Natural killer cell treated with Interleukin-12 subunit alpha and Interleukin-12 subunit beta and Interleukin-15 and Interleukin-18, amount 100 ng/mL, for 72 hours (primary cell): ENCODE data around the gene SEPHS1. TPM values are rescaled to one million over a fixed set of nuclear protein-coding genes. Genes with fewer than 3 reads are reported as not detected.
A peak's percentile ranks its signal among the peaks of the same experiment; 100 is the strongest.
"Not testable (repeated sequence)": the region's sequence is repeated elsewhere in the genome, so short reads cannot be mapped to it uniquely, and the experiment has no call there.

Experiments used
- ATAC-seq, 2 donors: fragments of 150-1000 bp; cut with Tn5 transposase in 1 of 2; sonication (Bioruptor Pico), chemical (Tn5 transposase) in 1 of 2; 2 replicates each; pipeline ENCODE4 v1.10.0; 2021
- DNase-seq: peaks from one replicate; pipeline ENCODE4 v3.0.0; 2022; ENCODE audit warnings: low spot score
- H3K27ac Mint-ChIP-seq, 2 donors: 1 replicate in 1 of 2; 2 replicates in 1 of 2; pipeline ENCODE4 v1.8.0; 2022; ENCODE audit warnings: mixed read lengths in 2 of 2, mild to moderate bottlenecking in 1 of 2, moderate library complexity in 1 of 2
- H3K27me3 Mint-ChIP-seq, 2 donors: 1 replicate in 1 of 2; 2 replicates in 1 of 2; pipeline ENCODE4 v1.8.0; 2022; ENCODE audit warnings: mixed read lengths in 2 of 2
- H3K36me3 Mint-ChIP-seq: one replicate; pipeline ENCODE4 v1.8.0; 2022; ENCODE audit warnings: mixed read lengths
- H3K4me1 Mint-ChIP-seq, 2 donors: 1 replicate in 1 of 2; 2 replicates in 1 of 2; pipeline ENCODE4 v1.8.0; 2022; ENCODE audit warnings: low read depth in 2 of 2, mixed read lengths in 2 of 2, mild to moderate bottlenecking in 1 of 2
- H3K4me3 Mint-ChIP-seq: one replicate; pipeline ENCODE4 v1.8.0; 2022; ENCODE audit warnings: mixed read lengths
- H3K9me3 Mint-ChIP-seq: 2 replicates; pipeline ENCODE4 v1.8.0; 2022; ENCODE audit warnings: mixed read lengths
- total RNA-seq, 2 donors: library from RNA; stranded (reverse); gene quantifications; one replicate each; pipeline ENCODE4 v1.2.3, GENCODE V29; 2022

SEPHS1 gene
- total RNA-seq, 2 donors from 2014 or later: 37.8 to 62.4 TPM

- not testable (repeated sequence) for ATAC-seq, H3K27me3 Mint-ChIP-seq, DNase-seq, H3K27ac Mint-ChIP-seq, H3K4me3 Mint-ChIP-seq, H3K4me1 Mint-ChIP-seq, H3K36me3 Mint-ChIP-seq, H3K9me3 Mint-ChIP-seq
Observed at GRCh38 chr10:13276146-13276545, 71.9 kb downstream of the SEPHS1 start.

- DNase-seq: no peak
- peaks cover 0 to 2% of the 10 kb centered on the region in 2 donors for H3K27me3 Mint-ChIP-seq
- H3K4me3 Mint-ChIP-seq: no peak overlapping the region
- no peak for ATAC-seq
- peaks cover 0 to 6% of the 10 kb centered on the region in 2 donors for H3K4me1 Mint-ChIP-seq
- H3K36me3 Mint-ChIP-seq: no peaks in the 10 kb centered on the region
- no peak overlapping the region for H3K27ac Mint-ChIP-seq
- no peaks in the 10 kb centered on the region for H3K9me3 Mint-ChIP-seq
Observed at GRCh38 chr10:13272164-13272571, 75.9 kb downstream of the SEPHS1 start.

- Mint-ChIP-seq H3K4me1 (peaks cover 0 to 6% of the 10 kb centered on the region in 2 donors), H3K27me3 (peaks cover 0 to 2% of the 10 kb centered on the region in 2 donors), H3K4me3 (no peak overlapping the region), H3K36me3 (no peaks in the 10 kb centered on the region), H3K9me3 (no peaks in the 10 kb centered on the region), H3K27ac (no peak overlapping the region)
- DNase-seq: no peak
- ATAC-seq: peak; percentile 56 to 57
Observed at GRCh38 chr10:13271552-13272163, 76.4 kb downstream of the SEPHS1 start.

GRCh38 chr10:13270877-13271551 is 77.1 kb downstream of the SEPHS1 start:
- no peaks in the 10 kb centered on the region for H3K36me3 Mint-ChIP-seq
- H3K9me3 Mint-ChIP-seq: no peaks in the 10 kb centered on the region
- H3K27me3 Mint-ChIP-seq: peaks cover 4% of the 10 kb centered on the region in 2 donors
- DNase-seq (no peak), ATAC-seq (no peak)
- H3K27ac Mint-ChIP-seq: no peak overlapping the region
- no peak overlapping the region for H3K4me3 Mint-ChIP-seq
- peaks cover 0 to 6% of the 10 kb centered on the region in 2 donors for H3K4me1 Mint-ChIP-seq

GRCh38 chr10:13268841-13269240 is 79.3 kb downstream of the SEPHS1 start:
- no peaks in the 10 kb centered on the region for H3K9me3 Mint-ChIP-seq
- H3K4me1 Mint-ChIP-seq: peaks cover 0 to 6% of the 10 kb centered on the region in 2 donors
- no peak overlapping the region for H3K4me3 Mint-ChIP-seq
- DNase-seq (no peak), ATAC-seq (no peak)
- H3K36me3 Mint-ChIP-seq: no peaks in the 10 kb centered on the region
- peaks cover 11 to 13% of the 10 kb centered on the region in 2 donors for H3K27me3 Mint-ChIP-seq
- no peak overlapping the region for H3K27ac Mint-ChIP-seq

GRCh38 chr10:13268310-13268709 is 79.8 kb downstream of the SEPHS1 start:
- Mint-ChIP-seq H3K9me3 (no peaks in the 10 kb centered on the region), H3K27me3 (peaks cover 15 to 16% of the 10 kb centered on the region in 2 donors), H3K36me3 (no peaks in the 10 kb centered on the region), H3K4me1 (peaks cover 0 to 6% of the 10 kb centered on the region in 2 donors), H3K27ac (no peak overlapping the region), H3K4me3 (no peak overlapping the region)
- ATAC-seq: no peak
- DNase-seq: no peak

Other genes starting within 250 kb of the SEPHS1 start
- gene OPTN, start 248.1 kb downstream of the SEPHS1 start, total RNA-seq: 10 to 100 TPM; 56.1 to 89.6 TPM
- gene MCM10, start 186.7 kb downstream of the SEPHS1 start, total RNA-seq: 100 to 1,000 TPM in 1 of 2 donors, 10 to 100 TPM in 1; 40.0 to 120 TPM
- gene UCMA, start 113.9 kb downstream of the SEPHS1 start, total RNA-seq: not detected
- 1 to 10 TPM; 4.4 to 7.0 TPM for gene PHYH, start 48.2 kb downstream of the SEPHS1 start, total RNA-seq
- gene BEND7, start 180.7 kb upstream of the SEPHS1 start, total RNA-seq: not detected
- 10 to 100 TPM; 29.2 to 29.6 TPM for gene PRPF18, start 238.7 kb upstream of the SEPHS1 start, total RNA-seq